NCI-H2107 (cell line): ENCODE results near the gene PDPR.
"Not testable (repeated sequence)": the region's sequence is repeated elsewhere in the genome, so short reads cannot be mapped to it uniquely, and the experiment has no call there.

Source experiments
- DNase-seq: peaks from one replicate; lab custom pipeline; 2025; lab: John Stamatoyannopoulos, UW

PDPR gene

DNA sequence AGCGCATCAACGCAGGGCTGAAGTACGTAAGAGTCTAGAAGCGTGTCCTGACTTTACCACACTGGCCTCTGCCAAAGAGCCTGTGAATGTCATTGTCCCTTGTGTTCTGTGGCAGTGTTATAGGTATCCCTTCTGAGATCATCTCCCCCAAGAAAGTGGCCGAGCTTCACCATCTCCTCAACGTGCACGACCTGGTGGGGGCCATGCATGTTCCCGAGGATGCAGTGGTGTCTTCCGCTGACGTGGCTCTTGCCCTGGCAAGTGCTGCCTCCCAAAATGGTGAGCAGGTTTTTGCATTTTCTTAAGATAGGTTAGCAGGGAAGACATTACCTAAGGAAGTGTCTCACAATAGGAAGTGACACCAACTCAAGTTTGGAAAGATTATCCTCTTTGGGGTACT is 14.7 kb downstream of the PDPR start:
- DNase-seq, result not testable (repeated sequence)

DNA sequence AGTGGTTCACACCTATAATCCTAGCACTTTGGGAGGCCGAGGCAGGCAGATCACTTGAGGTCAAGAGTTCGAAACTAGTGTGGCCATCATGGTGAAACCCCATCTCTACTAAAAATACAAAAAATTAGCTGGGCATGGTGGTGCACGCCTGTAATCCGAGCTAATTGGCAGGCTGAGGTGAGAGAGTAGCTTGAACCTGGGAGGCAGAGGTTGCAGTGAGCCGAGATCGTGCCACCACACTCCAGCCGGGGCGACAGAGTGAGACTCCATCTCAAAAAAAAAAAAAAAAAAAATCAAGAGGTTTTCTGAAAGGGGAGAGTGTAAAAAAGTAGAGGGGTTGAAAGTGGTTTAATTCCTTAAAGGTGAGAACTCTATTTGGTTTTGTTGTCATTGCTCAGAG is 21.7 kb downstream of the PDPR start:
- not testable (repeated sequence) for DNase-seq

DNA sequence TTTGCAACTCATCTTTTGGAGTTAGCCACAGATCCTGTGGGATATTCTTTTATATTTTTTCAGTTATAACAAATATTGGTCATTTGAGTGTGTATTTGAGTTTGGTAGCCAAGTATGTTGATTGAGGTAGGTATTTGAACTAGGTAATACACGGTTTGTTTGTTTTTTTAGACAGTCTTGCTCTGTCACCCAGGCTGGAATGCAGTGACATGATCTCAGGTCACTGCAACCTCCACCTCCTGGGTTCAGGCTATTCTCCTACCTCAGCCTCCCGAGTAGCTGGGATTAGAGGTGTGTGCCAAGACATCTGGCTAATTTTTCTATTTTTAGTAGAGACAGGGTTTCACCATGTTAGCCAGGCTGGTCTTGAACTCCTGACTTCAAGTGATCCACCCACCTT is 22.5 kb downstream of the PDPR start:
- DNase-seq, result not testable (repeated sequence)

DNA sequence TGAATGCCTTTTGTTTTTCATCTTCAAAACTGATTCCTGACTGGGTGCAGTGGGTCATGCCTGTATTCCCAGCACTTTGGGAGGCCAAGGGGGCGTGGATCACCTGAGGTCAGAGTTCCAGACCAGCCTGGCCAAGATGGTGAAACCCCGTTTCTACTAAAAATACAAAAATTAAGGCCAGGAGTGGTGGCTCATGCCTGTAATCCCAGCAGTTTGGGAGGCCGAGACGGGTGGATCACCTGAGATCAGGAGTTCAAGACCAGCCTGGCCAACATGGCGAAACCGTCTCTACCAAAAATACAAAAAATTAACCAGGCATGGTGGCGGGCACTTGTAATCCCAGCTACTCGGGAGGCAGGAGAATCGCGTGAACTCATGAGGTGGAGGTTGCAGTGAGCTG is 28.6 kb downstream of the PDPR start:
- DNase-seq, result not testable (repeated sequence)

DNA sequence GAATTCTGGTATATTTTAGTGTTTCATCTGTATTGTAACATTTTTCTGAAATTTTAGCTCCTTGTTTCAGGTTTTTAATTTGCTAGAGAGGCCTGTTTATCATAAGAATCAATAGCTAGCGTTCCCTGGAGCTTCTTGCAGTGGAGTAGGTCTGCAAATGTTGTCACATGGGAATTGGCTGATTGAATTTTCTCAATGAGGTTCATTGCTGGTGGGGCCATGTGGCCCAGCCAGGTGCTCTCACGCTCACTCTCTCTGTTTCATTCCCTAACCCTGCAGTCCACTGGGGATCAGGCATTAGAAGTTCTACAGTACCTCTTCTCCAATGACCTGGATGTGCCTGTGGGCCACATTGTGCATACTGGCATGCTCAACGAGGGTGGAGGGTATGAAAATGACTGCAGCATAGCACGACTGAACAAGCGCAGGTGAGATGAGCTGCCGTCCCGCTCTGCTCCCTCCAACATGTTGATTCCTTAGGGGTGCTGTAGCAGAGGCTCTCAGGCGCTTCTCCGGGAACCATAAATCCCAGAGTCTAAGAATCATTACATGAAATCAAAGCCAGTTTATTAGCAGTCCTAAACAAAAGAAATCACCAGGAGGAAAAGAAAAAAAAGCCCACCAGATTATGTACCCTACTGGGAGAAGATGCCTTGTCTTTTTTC is 29.2 kb downstream of the PDPR start:
- not testable (repeated sequence) for DNase-seq

DNA sequence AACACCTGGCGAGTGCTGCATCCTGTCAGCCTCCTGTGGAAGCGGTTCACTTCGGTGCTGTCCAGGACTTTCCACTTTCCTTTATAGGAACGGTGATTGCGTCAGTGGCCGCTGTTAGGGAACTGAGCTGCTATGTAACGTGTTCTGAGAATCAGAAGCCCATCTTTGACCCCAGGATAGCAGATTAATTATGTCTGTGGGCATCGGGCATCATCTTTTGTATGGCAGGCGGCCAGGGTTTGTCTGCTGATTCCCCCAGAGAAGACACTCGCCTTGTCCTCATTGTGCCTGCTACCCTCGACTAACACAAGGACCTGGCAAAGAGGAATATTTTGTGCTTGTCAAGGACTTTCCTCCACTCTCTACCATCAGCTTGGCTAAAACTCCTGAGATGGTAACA is 33.7 kb downstream of the PDPR start:
- DNase-seq, result not testable (repeated sequence)

DNA sequence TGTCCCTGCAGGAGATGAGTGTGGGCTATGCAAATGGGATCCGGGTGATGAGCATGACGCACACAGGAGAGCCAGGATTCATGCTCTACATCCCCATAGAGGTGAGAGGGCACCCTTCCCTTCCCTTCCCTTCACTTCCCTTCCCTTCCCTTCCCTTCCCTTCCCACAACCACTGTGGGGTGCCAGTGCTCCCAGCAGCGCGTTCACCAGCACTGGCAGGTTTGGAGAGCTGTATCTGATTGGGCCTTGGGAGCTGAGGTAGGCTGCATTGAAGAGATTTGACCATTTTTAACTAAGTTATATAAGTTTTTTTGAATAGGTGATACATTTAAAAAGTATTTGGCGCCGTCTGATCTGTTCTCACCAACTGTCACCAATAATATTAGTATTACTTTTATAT is 34.3 kb downstream of the PDPR start:
- not testable (repeated sequence) for DNase-seq

DNA sequence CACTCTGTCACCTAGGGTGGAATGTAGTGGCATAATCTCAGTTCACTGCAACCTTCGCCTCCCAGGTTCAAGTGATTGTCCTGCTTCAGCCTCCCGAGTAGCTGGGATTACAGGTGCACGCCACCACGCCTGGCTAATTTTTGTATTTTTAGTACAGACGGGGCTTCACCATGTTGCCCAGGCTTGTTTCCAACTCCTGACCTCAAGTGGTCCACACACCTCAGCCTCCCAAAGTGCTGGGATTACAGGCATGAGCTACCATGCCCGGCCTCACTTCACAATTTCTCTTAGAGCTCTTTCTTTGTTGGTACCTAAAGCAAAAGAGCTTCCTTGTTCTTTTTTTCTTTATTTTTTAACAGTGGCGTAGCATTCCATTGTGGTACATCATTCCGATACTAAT is 35.2 kb downstream of the PDPR start:
- DNase-seq, result not testable (repeated sequence)

DNA sequence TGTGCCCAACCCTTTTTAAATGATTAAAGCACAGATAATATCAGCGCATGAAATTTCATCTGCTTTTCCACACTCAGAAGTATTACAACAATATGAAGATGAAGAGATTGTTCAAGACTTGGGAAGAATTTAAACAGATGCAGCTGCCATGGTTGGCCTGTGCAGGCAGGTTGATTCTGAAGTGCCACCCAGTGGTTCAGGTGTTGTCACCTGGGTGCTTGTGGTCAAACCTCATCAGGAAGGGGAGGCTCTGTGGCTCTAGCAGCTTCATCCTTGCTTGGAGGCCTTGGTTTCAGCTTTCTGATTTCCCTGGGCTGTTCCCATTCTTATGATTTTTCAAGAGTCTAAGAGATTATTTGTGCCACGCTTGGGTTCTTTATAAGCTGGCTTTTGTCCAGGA is 37.3 kb downstream of the PDPR start:
- peak; percentile 84 for DNase-seq

DNA sequence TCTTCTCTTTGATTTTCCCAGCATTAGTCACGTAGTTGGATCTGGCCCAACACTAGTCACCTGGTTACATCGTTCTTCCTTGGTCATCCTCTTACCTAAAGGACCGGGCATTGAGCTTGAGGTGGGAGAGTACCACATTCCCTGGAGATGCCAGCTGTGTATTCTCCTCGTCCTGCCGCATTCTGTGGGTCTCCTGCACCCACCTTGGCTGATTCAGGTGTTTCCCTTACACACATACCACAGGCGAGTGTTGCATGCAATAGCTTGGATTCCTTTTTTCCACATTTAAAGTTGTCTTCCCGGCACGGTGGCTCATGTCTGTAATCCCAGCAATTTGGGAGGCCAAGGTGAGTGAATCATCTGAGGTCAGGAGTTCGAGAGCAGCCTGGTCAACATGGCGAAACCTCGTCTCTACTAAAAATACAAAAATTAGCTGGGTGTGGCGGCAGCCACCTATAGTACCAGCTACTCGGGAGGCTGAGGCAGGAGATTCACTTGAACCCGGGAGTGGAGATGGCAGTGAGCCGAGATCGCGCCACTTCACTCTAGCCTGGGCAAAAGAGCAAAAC is 37.9 kb downstream of the PDPR start:
- no peak for DNase-seq

DNA sequence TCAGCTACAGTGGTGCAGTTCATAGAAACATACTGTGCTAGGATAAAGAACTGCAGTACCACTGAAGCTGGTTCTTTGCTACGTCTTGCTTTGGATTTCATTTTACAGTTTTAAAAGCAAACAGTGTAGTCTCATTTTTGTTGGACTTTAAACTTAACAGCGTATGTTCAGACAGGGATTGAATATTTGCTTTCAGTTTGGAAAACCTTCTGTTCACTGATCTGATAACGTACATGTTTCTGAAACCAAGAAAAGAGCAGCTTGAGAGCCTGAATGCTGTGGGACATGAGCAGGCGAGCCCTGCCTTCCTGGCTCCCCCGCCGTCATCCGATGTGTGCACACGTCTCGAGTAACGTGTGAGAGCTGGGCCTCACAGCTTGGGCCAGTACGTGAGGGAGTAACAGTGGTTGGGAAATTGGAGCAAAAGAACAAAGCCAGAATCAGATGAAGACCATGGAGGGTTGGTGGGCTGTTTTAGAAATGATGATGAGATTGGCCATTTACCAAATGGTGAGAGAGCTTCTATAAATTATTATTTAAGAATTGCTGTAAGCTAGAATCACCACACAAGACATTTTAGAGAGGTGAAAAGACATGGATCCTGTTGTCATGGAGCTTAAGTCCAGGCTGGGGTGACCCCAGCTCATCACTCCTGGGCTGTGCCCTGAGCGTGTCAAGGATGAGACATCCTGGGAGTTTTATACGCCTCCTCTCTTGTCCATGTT is 38.6 kb downstream of the PDPR start:
- no peak for DNase-seq

DNA sequence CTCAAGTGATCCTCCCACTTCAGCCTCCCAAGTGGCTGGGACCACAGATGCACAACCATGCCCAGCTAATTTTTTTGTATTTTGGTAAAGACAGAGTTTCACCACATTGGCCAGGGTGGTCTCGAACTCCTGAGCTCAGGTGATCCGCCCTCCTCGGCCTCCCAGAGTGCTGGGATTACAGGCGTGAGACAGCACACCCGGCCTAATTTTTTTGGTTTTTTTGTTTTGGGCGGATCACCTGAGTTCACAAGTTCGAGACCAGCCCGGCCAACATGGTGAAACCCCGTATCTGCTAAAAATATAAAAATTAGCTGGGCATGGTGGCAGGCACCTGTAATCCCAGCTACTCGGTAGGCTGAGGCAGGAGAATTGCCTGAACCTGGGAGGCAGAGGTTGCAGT is 40.6 kb downstream of the PDPR start:
- not testable (repeated sequence) for DNase-seq

DNA sequence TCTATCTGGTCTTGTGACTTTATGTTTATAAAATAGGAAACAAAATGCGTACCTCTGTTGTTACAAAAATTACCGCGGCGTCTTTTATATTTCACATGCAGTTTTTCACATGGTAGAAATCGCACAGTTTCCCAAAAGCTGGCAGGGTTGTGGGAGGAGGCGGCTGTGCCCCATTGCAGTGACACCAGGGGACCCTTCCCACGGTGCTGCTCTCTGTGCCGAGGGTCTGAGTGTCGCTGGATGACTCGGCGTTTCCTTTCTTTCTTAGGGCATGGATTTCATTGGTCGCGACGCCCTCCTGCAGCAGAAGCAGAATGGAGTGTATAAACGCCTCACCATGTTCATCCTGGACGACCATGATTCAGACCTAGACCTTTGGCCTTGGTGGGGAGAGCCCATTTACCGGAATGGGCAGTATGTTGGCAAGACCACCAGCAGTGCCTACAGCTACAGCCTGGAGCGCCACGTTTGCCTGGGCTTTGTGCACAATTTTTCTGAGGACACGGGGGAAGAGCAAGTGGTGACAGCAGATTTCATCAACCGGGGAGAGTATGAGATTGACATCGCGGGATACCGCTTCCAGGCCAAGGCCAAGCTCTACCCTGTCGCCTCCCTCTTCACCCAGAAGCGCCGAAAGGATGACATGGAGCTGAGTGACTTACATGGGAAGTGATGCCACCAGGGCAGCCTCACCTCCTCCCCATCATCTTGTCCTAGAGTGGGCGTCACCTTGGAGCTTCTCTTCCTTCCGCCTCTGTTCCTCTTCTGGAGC is 42.3 kb downstream of the PDPR start:
- no peak for DNase-seq

DNA sequence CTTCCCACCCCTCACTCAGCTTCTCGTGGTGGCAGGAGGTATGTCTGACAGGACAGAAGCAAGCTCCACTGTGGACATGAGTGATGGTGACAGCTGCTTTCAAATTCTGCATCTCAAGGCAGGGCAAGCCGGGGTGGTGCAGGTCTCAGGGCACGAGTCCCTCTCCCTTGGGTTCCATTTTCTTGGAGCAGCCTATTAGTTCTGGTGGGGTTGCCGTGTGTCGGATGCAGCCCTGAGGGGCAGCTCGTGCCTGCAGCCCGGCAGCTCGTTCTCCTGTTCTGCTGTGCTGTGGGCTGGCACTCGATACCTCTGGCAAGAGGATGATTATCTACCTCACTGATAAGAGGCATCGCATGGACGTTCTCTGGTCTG is 43.0 kb downstream of the PDPR start:
- DNase-seq, result no peak

DNA sequence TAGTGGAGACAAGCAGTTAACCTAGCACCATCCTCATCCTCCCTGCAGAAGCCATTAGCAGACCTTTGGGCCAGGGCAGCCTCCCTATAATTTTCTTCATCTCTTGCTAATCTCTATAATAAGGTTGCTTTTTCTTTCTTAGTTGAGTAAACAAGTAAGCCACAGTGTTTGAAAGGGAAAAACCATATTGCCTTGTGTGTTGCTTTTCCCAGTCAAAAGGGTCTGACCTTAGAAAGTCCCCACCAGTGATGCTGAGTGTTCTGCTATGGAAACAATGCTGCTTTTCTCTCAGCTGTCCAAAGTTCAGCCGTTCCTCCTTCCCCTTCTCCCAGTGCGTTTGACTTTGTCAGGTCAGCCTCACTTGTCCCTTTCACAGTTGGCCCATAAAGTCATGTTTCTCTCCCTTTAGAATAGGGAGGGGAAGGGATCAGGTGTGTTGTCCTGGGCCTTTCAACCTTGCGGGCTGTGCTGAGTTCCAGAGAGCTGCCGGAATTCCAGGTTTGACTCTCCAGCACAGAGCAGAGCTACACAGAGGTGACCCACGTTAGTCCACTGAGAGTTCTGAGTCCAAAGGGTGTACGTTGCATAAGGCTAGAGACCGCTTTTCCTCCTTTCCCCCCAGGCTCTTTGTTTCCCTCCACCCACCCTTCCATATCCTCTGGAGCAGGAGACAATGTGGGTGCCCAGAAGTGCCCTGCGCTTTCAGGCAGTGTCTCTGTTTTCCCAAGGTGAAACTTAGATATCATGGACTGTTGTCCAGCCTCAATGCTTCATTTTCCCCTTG is 43.5 kb downstream of the PDPR start:
- DNase-seq, result no peak

DNA sequence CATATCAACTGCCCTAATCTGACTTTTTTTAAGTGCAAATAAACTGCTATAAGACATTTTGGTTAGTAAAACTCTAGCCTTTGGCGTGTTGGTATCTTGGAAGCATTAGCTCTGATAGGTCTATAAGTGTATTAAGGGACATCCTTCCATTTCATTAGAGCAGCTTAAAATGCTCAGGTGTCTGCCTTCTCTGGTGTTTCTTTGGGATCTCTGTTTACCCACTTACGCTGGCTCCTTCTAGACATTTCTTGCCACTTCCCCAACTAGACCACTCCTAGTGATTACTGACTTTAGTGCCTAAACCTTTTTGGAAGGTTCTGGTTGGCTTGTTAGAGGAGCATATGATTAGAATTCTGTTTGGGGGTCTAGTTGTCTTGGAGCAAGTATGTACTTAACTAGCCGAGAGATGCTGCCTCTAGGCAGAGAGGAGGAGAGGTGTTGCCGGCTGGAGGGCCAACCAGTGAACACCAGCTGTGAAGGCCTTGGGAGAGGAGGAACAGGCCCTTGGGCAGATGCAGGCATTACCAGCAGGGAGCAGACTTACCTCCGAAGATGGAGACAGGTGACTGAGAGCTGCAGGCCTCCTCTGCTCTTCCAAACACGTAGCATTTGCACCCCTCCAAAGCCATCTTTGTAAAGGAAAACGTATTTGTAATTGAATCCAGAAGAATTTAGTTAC is 44.3 kb downstream of the PDPR start:
- no peak for DNase-seq

DNA sequence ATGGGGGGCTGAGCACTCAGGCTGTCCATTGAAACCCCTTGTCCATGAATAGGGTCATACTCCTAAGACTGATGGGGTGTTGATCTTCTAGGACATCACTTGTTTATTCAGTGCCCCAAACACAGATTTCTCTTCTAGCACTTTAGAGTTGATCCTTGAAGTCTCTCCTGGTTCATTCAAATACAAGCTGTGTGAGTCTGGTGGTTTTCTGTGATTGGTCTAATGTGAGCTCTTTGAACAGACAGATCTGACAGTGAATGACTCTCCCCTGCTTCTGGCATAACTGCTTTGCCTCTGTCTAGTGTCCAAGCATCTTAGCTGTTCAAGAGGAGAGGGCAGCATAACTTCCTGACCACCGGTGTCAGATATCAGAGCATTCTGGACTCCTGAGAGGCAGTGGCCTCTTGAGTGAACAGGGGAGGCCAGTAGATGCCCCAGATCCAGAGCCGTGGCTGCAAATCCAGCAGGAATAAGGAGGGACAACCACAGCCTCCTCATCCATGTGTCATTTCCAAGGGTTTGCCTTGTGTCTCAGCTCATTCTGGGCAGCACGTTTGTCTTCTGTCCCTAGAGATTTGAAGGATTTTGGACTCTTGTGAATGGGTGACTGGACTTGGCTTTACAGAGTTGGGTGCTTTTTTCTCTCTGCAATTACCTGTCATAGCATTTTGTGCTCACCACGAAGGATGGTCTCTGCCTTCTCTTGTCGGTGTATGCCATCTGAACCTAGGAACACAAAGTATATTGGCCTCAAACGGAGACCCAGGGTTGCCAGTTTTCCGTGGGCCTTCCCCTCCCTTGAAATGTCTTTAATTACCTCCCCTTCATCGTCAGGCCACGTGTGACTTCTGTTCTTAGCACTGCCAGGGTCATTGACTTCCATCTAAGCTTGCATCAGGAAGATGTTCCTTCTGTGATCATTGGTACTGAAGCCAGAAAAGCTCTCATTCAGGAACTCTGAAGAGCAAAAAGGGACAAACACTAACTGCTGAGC is 45.5 kb downstream of the PDPR start:
- no peak for DNase-seq

DNA sequence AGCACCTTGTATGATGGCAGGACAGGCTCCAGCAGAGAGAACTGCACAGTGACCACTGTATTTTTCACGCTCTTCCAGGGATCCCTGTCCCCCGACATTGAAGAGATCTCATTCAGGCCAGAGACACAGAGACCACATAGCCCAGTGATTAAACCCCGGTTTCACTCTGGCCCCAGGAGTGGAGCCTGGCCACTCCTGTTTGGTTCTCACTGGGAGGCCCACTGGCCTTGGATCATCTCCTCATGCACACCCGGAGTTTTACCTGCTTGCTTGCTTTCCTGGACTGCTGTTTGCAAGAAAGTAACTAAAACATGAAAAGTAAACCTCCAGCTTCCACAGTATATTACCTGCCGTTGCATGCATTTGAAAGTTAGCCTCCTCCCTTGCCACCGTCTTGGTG is 46.3 kb downstream of the PDPR start:
- no peak for DNase-seq

DNA sequence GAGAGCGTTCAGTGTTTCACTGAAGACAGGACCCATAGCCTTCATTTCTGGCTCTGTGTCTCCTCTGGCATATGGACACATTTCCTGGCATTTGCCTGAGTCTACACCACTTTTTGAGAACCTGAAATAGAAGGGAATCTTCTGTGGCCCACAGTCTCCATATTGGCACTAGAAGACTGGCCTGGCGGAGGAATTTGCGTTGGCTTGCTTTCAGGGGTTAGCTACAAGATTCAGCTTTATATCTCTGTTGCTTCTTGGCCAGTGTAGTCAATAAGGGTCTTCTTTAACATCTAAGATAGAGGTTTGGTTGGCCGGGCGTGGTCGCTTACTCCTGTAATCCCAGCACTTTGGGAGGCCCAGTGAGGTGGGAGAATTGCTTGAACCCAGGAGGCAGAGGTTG is 46.7 kb downstream of the PDPR start:
- DNase-seq, result no peak

DNA sequence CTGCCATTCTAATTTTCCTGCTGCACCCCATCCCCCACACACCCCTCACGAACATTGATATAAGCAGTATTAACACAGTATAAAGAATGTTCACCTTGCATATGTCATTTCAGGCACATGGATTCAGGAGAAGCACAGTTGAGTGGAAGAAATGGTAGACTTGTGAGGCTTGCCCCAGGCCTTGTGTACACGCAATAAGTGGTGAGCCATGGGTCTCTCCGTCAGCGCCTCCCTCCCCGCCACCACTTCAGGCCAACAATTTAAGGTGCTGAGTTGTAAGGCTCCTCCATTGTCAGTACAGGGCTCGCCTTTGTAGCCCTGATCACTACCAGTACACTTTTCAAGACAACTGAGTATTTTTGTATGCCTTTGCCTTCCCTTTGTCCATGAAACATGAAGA is 47.2 kb downstream of the PDPR start:
- DNase-seq, result no peak
